HCT116 (cell line): ENCODE results near the gene CSNK2B. TPM values are rescaled to one million over a fixed set of nuclear protein-coding genes. Genes with fewer than 3 reads are reported as not detected.

Experiments used
- ATAC-seq: fragments of 200-7000 bp; cut with Tn5 transposase; 2 replicates; pipeline ENCODE4 v1.9.1; 2020; ENCODE audit warnings: mild to moderate bottlenecking, moderate library complexity
- BruUV-seq: library from RNA; stranded (reverse); fragments of 400-500 nt; replicated peaks from 2 replicates; lab custom pipeline; 2021; lab: Mats Ljungman, UMichigan
- CTCF ChIA-PET: fragments of 300-600 bp; sonication (Branson Sonifier 250); formaldehyde crosslinking; loops from one replicate; lab custom pipeline; 2021; ENCODE audit warnings: antibody characterized with exemption; lab: Charles Lee
- POLR2A ChIA-PET: fragments of 300-600, 350-600 bp; sonication (Branson Sonifier 250); formaldehyde crosslinking; loops from one replicate; lab custom pipeline; 2021; ENCODE audit warnings: antibody characterized with exemption; lab: Charles Lee
- RAD21 ChIA-PET, 2 experiments: fragments of 300-600 bp; sonication (Branson Sonifier 250); formaldehyde crosslinking; loops; one replicate each; lab custom pipeline; 2023; ENCODE audit warnings: low total read pairs in 2 of 2; ENCODE audit not compliant: uncharacterized antibody in 2 of 2, unreplicated experiment in 2 of 2, low non-redundant PET in 1 of 2; lab: Charles Lee
- DNase-seq: peaks from one replicate; pipeline ENCODE4 v3.0.0-alpha.2; 2010; ENCODE audit warnings: low read depth, low spot score
- H2AFZ ChIP-seq: fragments of 200-600 bp; shearing (Covaris generic), sonication (generic); 2 replicates; pipeline ENCODE4 v1.6.1; 2017; ENCODE audit warnings: low read depth, mixed run types, mixed read lengths, antibody characterized with exemption, low read length; ENCODE audit not compliant: poor library complexity, severe bottlenecking
- H3K27ac ChIP-seq: 2 replicates; pipeline ENCODE4 v1.5.1; 2012; ENCODE audit warnings: low read depth, low read length
- H3K27me3 ChIP-seq: fragments of 200-600 bp; sonication (generic); 2 replicates; pipeline ENCODE4 v1.6.1; 2016; ENCODE audit warnings: mixed run types, low read length, mixed read lengths; ENCODE audit not compliant: insufficient read depth
- H3K36me3 ChIP-seq, 2 experiments: fragments of 200-500 bp in 1 of 2; fragments of 200-600 bp in 1 of 2; sonication (Bioruptor generic) in 1 of 2; sonication (generic) in 1 of 2; 2 replicates each; pipeline versions ENCODE4 v1.5.1 to v1.6.1; 2014 to 2016; ENCODE audit warnings: low read length in 2 of 2, inconsistent platforms in 1 of 2, mixed read lengths in 1 of 2, mixed run types in 1 of 2; ENCODE audit not compliant: insufficient read depth in 2 of 2, control insufficient read depth in 1 of 2
- H3K4me1 ChIP-seq, 2 experiments: fragments of 200-600 bp in 1 of 2; sonication (generic) in 1 of 2; 2 replicates each; pipeline versions ENCODE4 v1.5.1 to v1.6.1; 2012 to 2017; ENCODE audit warnings: low read length in 2 of 2, inconsistent platforms in 1 of 2, mild to moderate bottlenecking in 1 of 2, mixed read lengths in 1 of 2, mixed run types in 1 of 2, moderate library complexity in 1 of 2; ENCODE audit not compliant: insufficient read depth in 2 of 2, control insufficient read depth in 1 of 2
- H3K4me2 ChIP-seq: fragments of 200-600 bp; sonication (generic); 2 replicates; pipeline ENCODE4 v1.6.1; 2017; ENCODE audit warnings: mixed run types, low read length, mixed read lengths
- H3K4me3 ChIP-seq, 2 experiments: fragments of 200-600 bp in 1 of 2; sonication (generic) in 1 of 2; replicated peaks in 1 of 2; 2 replicates each; pipeline ENCODE4 v1.5.1; 2011 to 2016; ENCODE audit warnings: low read length in 2 of 2, control low read depth in 1 of 2, low read depth in 1 of 2, mild to moderate bottlenecking in 1 of 2, mixed read lengths in 1 of 2, mixed run types in 1 of 2
- H3K79me2 ChIP-seq: fragments of 200-600 bp; sonication (generic); 2 replicates; pipeline ENCODE4 v1.6.1; 2017; ENCODE audit warnings: mild to moderate bottlenecking, mixed run types, low read length, moderate library complexity, mixed read lengths; ENCODE audit not compliant: insufficient read depth
- H3K9ac ChIP-seq: fragments of 200-600 bp; sonication (generic); 2 replicates; pipeline ENCODE4 v1.6.1; 2016; ENCODE audit warnings: low read length, mixed read lengths
- H3K9me2 ChIP-seq: fragments of 200-600 bp; sonication (generic), shearing (Covaris generic); 2 replicates; pipeline ENCODE4 v1.6.1; 2017; ENCODE audit warnings: mixed run types, mild to moderate bottlenecking, moderate library complexity; ENCODE audit not compliant: insufficient read depth
- H3K9me3 ChIP-seq, 2 experiments: fragments of 200-500 bp in 1 of 2; fragments of 200-600 bp in 1 of 2; sonication (Bioruptor generic) in 1 of 2; sonication (generic) in 1 of 2; 2 replicates each; pipeline ENCODE4 v1.6.1; 2014 to 2017; ENCODE audit warnings: low read length in 2 of 2, mixed read lengths in 2 of 2, inconsistent platforms in 1 of 2, low read depth in 1 of 2, mild to moderate bottlenecking in 1 of 2, mixed run types in 1 of 2, moderate library complexity in 1 of 2; ENCODE audit not compliant: control insufficient read depth in 1 of 2, insufficient read depth in 1 of 2
- H4K20me1 ChIP-seq: fragments of 200-600 bp; sonication (generic), shearing (Covaris generic); 2 replicates; pipeline ENCODE4 v1.6.1; 2017; ENCODE audit warnings: mixed run types, mild to moderate bottlenecking, moderate library complexity; ENCODE audit not compliant: insufficient read depth
- CBX3 ChIP-seq: IDR thresholded peaks from 2 replicates; pipeline ENCODE4 v1.6.1; 2012; ENCODE audit warnings: low read depth
- CEBPB ChIP-seq: IDR thresholded peaks from 2 replicates; pipeline ENCODE4 v1.6.1; 2012; ENCODE audit warnings: low read depth
- ELF1 ChIP-seq: IDR thresholded peaks from 2 replicates; pipeline ENCODE4 v1.6.1; 2012; ENCODE audit warnings: low read depth, borderline replicate concordance
- EZH2 ChIP-seq: fragments of 200-600 bp; sonication (generic); IDR thresholded peaks from 2 replicates; pipeline ENCODE4 v1.6.1; 2017; ENCODE audit warnings: antibody characterized with exemption, mixed run types
- MAX ChIP-seq: IDR thresholded peaks from 2 replicates; pipeline ENCODE4 v1.6.1; 2012
- POLR2AphosphoS5 ChIP-seq: IDR thresholded peaks from 2 replicates; pipeline ENCODE4 v1.6.1; 2011; ENCODE audit warnings: mild to moderate bottlenecking, low read depth, low read length, moderate library complexity
- RAD21 ChIP-seq: IDR thresholded peaks from 2 replicates; pipeline ENCODE4 v1.6.1; 2012; ENCODE audit warnings: low read depth, mild to moderate bottlenecking
- SP1 ChIP-seq: IDR thresholded peaks from 2 replicates; pipeline ENCODE4 v1.6.1; 2012; ENCODE audit warnings: low read depth
- intact Hi-C: fragments of 100-400 bp; cut with micrococcal nuclease; formaldehyde crosslinking; loops from 2 replicates; pipeline ENCODE4 v1.10.0; 2022
- total RNA-seq: library from RNA; stranded (reverse); gene quantifications from one replicate; pipeline ENCODE4 v1.2.1, GENCODE V29; 2021; ENCODE audit not compliant: unreplicated experiment

CSNK2B gene
- total RNA-seq, 1 experiment from 2014 or later = 210 TPM

GRCh38 chr6:31629014-31629413 is 36.9 kb upstream of the CSNK2B start:
- Histone ChIP-seq H3K27ac (no peak overlapping the region), H3K36me3 (peaks cover 59 to 95% of the 10 kb centered on the region in 2 experiments), H3K9me2 (no peaks in the 10 kb centered on the region), H3K4me2 (no peak overlapping the region), H3K4me1 (no peaks in the 10 kb centered on the region), H3K27me3 (no peaks in the 10 kb centered on the region), H4K20me1 (no peaks in the 10 kb centered on the region), H3K9me3 (no peaks in the 10 kb centered on the region), H3K4me3 (no peak overlapping the region), H3K9ac (no peak overlapping the region), H2AFZ (no peak overlapping the region), H3K79me2 (peaks cover 87% of the 10 kb centered on the region)
- RAD21 ChIA-PET = no interaction called here
- CTCF ChIA-PET = no interaction called here
- DNase-seq = no peak
- ATAC-seq = no peak
- 0 out of 2 replicates have a peak, but pooled peaks have one; percentile 20 for TF ChIP-seq POLR2AphosphoS5
- no peak for TF ChIP-seq CBX3
- BruUV-seq = no TSS peak
- POLR2A ChIA-PET = interaction anchor here (0.7 kb wide), 1 partner anchor 9 kb away, joined by 3 read pairs; no protein-coding TSS in a partner anchor
- intact Hi-C loops = no loop called here

- Histone ChIP-seq H4K20me1 (no peaks in the 10 kb centered on the region), H3K4me2 (no peak overlapping the region), H2AFZ (no peak overlapping the region), H3K4me1 (no peaks in the 10 kb centered on the region), H3K9me3 (no peaks in the 10 kb centered on the region), H3K79me2 (peaks cover 81% of the 10 kb centered on the region), H3K9ac (no peak overlapping the region), H3K9me2 (no peaks in the 10 kb centered on the region), H3K4me3 (no peak overlapping the region), H3K36me3 (peaks cover 64 to 95% of the 10 kb centered on the region in 2 experiments), H3K27me3 (no peaks in the 10 kb centered on the region), H3K27ac (no peak overlapping the region)
- RAD21 ChIA-PET = no interaction called here
- intact Hi-C loops = no loop called here
- CTCF ChIA-PET = no interaction called here
- POLR2A ChIA-PET = no interaction called here
- TF ChIP-seq RAD21 = no peak
- TF ChIP-seq CBX3 = no peak
- no peak for TF ChIP-seq MAX
- TF ChIP-seq POLR2AphosphoS5 = 0 out of 2 replicates have a peak, but pooled peaks have one; percentile 10
- TF ChIP-seq CEBPB = no peak
- TF ChIP-seq SP1 = no peak
- no peak for TF ChIP-seq ELF1
- TF ChIP-seq EZH2 = no peak
- ATAC-seq (no peak), DNase-seq (no peak)
- BruUV-seq = no TSS peak
Measured at GRCh38 chr6:31630177-31630934, 35.5 kb upstream of the CSNK2B start.
